22Rv1 (cell line): ENCODE results near the gene CTNNA3.

Experiments used
- H3K27ac ChIP-seq: fragments of 450-650 bp; 2 replicates; pipeline ENCODE4 v1.5.1; 2017
- ZFX ChIP-seq: fragments of 450-650 bp; IDR thresholded peaks from 2 replicates; pipeline ENCODE4 v1.6.1; 2017; ENCODE audit warnings: antibody characterized with exemption, borderline replicate concordance
- TF ChIP-seq, protein P1 (sequence below): fragments of 450-650 bp; IDR thresholded peaks from 2 replicates; pipeline ENCODE4 v1.5.1; 2017; ENCODE audit warnings: mild to moderate bottlenecking

CTNNA3 gene

DNA sequence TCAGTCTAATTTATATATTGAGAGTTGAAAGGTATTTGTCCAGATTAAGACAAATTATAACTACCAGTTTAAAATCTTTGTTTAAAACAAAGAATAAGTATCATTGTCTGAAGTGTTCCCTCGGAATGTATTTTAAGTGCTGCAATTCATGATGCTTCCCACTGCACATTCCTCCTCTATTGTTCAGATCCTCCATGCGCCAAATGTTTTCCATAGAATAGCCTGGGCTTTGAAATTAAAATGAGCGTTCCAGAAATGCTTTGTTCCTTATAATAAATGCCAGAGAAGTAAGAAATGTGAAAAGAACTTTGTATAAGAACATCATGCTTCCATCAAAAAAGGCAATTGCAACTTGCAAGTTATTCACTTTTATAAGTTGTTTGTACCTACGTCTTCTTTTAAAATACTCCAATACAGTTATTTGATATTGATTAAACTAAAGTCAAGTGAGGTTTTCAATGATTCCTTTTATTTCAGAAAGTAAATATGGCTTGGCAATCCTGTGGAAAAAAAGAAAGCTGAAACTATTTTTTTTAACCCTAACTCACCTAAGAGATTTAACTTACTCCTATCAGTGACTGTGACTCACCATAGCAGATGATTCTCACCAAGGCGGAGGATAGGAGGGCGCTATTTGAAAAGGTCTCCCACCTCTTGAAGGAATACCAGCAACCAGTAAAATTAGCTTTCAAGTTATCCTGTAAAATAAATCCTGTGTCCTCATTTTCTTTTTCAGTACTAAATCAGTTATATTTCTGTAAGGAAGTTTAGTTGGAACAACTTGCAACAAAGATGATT lies 85.8 kb downstream of the CTNNA3 start:
- no peak for TF ChIP-seq ZFX
- TF ChIP-seq, protein P1, sequence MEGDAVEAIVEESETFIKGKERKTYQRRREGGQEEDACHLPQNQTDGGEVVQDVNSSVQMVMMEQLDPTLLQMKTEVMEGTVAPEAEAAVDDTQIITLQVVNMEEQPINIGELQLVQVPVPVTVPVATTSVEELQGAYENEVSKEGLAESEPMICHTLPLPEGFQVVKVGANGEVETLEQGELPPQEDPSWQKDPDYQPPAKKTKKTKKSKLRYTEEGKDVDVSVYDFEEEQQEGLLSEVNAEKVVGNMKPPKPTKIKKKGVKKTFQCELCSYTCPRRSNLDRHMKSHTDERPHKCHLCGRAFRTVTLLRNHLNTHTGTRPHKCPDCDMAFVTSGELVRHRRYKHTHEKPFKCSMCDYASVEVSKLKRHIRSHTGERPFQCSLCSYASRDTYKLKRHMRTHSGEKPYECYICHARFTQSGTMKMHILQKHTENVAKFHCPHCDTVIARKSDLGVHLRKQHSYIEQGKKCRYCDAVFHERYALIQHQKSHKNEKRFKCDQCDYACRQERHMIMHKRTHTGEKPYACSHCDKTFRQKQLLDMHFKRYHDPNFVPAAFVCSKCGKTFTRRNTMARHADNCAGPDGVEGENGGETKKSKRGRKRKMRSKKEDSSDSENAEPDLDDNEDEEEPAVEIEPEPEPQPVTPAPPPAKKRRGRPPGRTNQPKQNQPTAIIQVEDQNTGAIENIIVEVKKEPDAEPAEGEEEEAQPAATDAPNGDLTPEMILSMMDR = no peak
- no peak overlapping the region for H3K27ac ChIP-seq

DNA sequence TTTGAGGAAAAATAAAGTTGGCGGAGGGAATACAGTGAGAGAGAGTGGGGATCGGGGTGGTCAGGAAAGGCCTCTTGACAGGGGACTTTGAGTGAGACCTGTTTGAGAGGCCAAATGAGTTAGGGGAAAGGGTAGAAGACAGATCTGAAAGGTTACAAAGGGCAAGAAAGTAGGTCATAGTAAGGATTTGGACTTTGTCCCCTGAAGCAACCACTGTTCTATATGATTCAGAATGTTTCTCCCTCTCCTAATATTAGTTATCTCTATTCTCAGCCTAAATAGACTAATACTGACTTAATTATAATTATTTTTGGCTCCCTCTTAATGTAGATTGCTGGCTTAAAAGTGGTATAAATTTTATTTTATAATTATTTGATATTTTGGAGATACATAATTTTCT lies 88.0 kb downstream of the CTNNA3 start:
- H3K27ac ChIP-seq = no peak overlapping the region
- TF ChIP-seq, protein P1 = no peak
- TF ChIP-seq ZFX = no peak

DNA sequence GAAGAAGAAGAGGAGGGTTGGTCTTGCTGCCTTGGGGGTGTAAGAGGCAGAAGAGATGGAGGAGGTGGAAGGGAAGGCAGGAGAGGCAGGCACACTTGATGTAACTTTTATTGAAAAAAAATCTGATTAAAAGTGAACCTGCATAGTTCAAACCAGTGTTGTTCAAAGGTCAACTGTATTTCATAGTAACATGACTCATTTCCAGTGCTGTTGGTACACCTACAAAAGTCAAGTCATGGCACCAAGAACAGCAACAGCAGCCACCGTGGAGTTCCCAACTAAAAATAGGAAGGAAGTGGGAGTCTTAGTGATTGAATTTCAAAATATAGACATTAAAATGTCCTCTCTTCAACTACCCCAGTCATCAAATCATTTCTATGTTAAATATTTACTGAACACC lies 88.5 kb downstream of the CTNNA3 start:
- no peak for TF ChIP-seq ZFX
- TF ChIP-seq, protein P1 = no peak
- H3K27ac ChIP-seq = no peak overlapping the region

DNA sequence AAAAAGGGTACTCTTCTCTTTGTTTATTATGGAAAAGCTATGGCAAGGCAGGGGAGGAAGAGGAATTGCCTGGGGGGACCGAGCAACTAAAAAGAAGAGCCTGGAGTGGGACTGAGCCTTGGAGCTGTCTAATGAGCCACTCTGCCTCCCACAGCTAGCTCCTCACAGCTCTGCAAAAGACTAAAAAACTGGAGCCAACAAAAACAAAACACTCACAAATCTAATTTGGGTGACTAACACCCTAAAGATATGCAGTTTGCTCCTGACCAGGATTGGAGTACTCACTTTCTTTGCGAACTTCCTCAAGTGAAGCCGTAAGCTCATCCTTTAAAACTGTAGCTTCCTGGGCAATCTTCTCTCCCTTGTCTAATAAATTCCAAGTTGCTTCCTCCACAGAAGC lies 89.4 kb downstream of the CTNNA3 start:
- H3K27ac ChIP-seq = no peak overlapping the region
- TF ChIP-seq, protein P1 = no peak
- no peak for TF ChIP-seq ZFX

DNA sequence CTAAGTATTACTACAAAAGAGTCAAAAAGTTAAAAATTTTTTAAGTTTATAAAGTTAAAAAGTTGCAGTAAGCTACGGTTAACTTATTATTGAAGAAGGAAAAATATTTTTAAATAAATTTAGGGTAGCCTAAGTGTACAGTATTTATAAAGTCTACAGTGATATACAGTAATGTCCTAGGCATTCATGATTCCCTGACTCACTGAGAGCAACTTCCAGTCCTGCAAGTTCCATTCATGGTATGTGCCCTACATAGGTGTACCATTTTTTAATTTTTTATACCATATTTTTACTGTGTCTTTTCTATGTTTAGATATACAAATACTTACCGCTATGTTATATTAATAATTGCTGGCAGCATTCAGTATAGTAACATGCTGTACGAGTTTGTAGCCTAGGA lies 92.3 kb downstream of the CTNNA3 start:
- no peak for TF ChIP-seq ZFX
- TF ChIP-seq, protein P1 = no peak
- H3K27ac ChIP-seq = no peak overlapping the region

DNA sequence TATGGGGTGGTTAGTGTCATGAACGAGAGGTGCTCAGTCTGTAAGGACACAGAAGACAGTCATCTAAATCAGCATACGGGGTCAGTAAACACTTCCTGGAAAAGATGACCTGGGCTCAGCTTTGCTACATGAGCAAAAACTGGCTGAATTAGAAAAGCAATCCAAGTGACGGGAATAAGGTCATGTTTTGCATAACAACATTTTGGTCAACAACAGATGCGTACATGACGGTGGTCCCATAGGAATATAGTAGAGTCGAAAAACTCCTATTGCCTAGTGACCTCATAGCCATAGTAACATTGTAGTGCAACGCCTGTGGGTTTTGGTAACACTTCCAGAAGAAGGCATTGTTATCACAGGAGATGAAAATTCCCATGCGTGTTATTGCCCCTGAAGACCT lies 92.9 kb downstream of the CTNNA3 start:
- TF ChIP-seq ZFX = no peak
- TF ChIP-seq, protein P1 = no peak
- H3K27ac ChIP-seq = no peak overlapping the region

DNA sequence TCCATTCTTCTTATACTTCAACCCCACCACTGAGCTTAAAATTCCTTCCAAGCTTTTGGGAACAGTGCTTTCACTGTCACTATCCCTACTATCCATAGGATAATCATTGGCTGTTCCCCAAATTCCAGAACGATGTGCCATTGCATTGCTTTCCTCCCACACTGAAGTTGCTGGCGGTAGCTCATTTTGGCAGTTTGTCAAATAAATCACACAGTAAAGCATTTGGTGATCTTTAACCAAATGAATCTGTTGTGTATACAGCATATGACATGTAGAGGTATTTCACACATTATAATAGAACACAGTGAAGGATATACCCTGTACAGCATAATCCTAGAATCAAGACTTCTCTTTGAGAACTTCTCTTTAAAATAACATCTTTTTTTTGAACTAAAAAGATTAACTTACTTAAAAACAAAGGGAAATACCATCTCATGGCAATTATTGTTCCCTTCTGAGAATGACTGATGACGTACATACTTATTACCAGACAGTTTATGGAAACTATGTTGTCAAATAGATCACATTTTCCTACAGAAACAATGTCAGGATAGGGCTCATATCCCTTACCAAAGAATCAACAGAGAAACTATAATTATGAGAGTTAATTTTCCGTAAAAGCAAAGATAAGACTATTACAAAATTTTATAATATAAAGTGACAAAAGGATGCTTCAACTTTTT lies 93.6 kb downstream of the CTNNA3 start:
- no peak overlapping the region for H3K27ac ChIP-seq
- no peak for TF ChIP-seq ZFX
- TF ChIP-seq, protein P1 = no peak
